GM12878 (cell line): ENCODE results near the gene LEMD3. TPM values are rescaled to one million over a fixed set of nuclear protein-coding genes. Genes with fewer than 3 reads are reported as not detected.

Experiments
- ATAC-seq: fragments of 200-7000 bp; cut with Tn5 transposase; 3 replicates; pipeline ENCODE4 v1.9.1; 2020; ENCODE audit warnings: mild to moderate bottlenecking, moderate library complexity
- BruUV-seq: library from RNA; stranded (reverse); fragments of 400-500 nt; replicated peaks from 2 replicates; lab custom pipeline; 2021; lab: Mats Ljungman, UMichigan
- CTCF ChIA-PET: fragments of 300-600 bp; sonication (Branson Sonifier 250); formaldehyde crosslinking; extraction: SDS; loops from one replicate; lab custom pipeline; 2021; ENCODE audit warnings: inconsistent platforms; lab: Yijun Ruan, JAX
- POLR2A ChIA-PET: fragments of 350-600 bp; formaldehyde crosslinking; extraction: SDS; loops from one replicate; lab custom pipeline; 2021; ENCODE audit warnings: inconsistent platforms; lab: Charles Lee
- RAD21 ChIA-PET: fragments of 300-600 bp; sonication (Branson Sonifier 250); formaldehyde crosslinking; loops from one replicate; lab custom pipeline; 2023; ENCODE audit warnings: antibody characterized with exemption; ENCODE audit not compliant: unreplicated experiment; lab: Charles Lee
- SMC1A ChIA-PET: fragments of 300-600 bp; sonication (Branson Sonifier 250); formaldehyde crosslinking; loops from one replicate; lab custom pipeline; 2023; ENCODE audit not compliant: unreplicated experiment, uncharacterized antibody; lab: Charles Lee
- DNase-seq: peaks from one replicate; pipeline ENCODE4 v3.0.0-alpha.2; 2011; ENCODE audit warnings: low read depth, low spot score
- FAIRE-seq: peaks from 3 replicates; lab custom pipeline; 2011; peaks lifted over from hg19 to GRCh38; lab: Jason Lieb, UNC
- H2AFZ ChIP-seq: 2 replicates; pipeline ENCODE4 v1.6.0; 2011; ENCODE audit warnings: low read depth, low read length, control low read depth; ENCODE audit not compliant: control insufficient read depth
- H3K27ac ChIP-seq: 2 replicates; pipeline ENCODE4 v1.5.1; 2011; ENCODE audit warnings: control low read depth; ENCODE audit not compliant: control insufficient read depth, insufficient read depth
- H3K27me3 ChIP-seq, 2 experiments: replicated peaks in 1 of 2; 2 replicates each; pipeline versions ENCODE4 v1.6.0 to v1.6.1; 2011; ENCODE audit warnings: low read length in 1 of 2; ENCODE audit not compliant: control insufficient read depth in 2 of 2, insufficient read depth in 2 of 2
- H3K36me3 ChIP-seq, 2 experiments: 2 replicates each; pipeline ENCODE4 v1.5.1; 2011; ENCODE audit warnings: low read length in 1 of 2; ENCODE audit not compliant: control insufficient read depth in 2 of 2, insufficient read depth in 2 of 2
- H3K4me1 ChIP-seq: 2 replicates; pipeline ENCODE4 v1.6.1; 2011; ENCODE audit warnings: mild to moderate bottlenecking, low read length, moderate library complexity, mixed read lengths; ENCODE audit not compliant: control insufficient read depth, insufficient read depth
- H3K4me2 ChIP-seq: 2 replicates; pipeline ENCODE4 v1.6.0; 2011; ENCODE audit warnings: control low read depth; ENCODE audit not compliant: control insufficient read depth, insufficient read depth
- H3K4me3 ChIP-seq: fragments of 200-600 bp; sonication (generic); 2 replicates; pipeline ENCODE4 v1.5.1; 2016
- H3K79me2 ChIP-seq: 2 replicates; pipeline ENCODE4 v1.6.0; 2011; ENCODE audit warnings: low read length; ENCODE audit not compliant: control insufficient read depth, insufficient read depth
- H3K9ac ChIP-seq: 2 replicates; pipeline ENCODE4 v1.8.0; 2011; ENCODE audit warnings: low read length, control low read depth, mixed read lengths; ENCODE audit not compliant: control insufficient read depth, insufficient read depth
- H3K9me3 ChIP-seq: replicated peaks from 3 replicates; pipeline ENCODE4 v1.5.1; 2011; ENCODE audit warnings: mild to moderate bottlenecking, low read length; ENCODE audit not compliant: control insufficient read depth, insufficient read depth
- H4K20me1 ChIP-seq: 2 replicates; pipeline ENCODE4 v1.6.0; 2011; ENCODE audit not compliant: control insufficient read depth, insufficient read depth
- BCL11A ChIP-seq: IDR thresholded peaks from 2 replicates; pipeline ENCODE4 v1.6.1; 2011; ENCODE audit warnings: low read depth, low read length
- CBX3 ChIP-seq: fragments of 200-600 bp; sonication (generic); IDR thresholded peaks from 2 replicates; pipeline ENCODE4 v1.6.1; 2016; ENCODE audit warnings: low read depth, borderline replicate concordance
- ESRRA ChIP-seq: IDR thresholded peaks from 2 replicates; pipeline ENCODE4 v1.6.1; 2012; ENCODE audit warnings: mild to moderate bottlenecking, low read length, improper control_type of control experiment
- EZH2 ChIP-seq: IDR thresholded peaks from 2 replicates; pipeline ENCODE4 v1.6.1; 2012; ENCODE audit warnings: low read depth, mild to moderate bottlenecking, control low read depth, inconsistent platforms, low read length, borderline replicate concordance; ENCODE audit not compliant: control insufficient read depth
- LARP7 ChIP-seq: fragments of 450-650 bp; IDR thresholded peaks from 2 replicates; pipeline ENCODE4 v1.6.1; 2017; ENCODE audit warnings: mild to moderate bottlenecking
- MTA2 ChIP-seq: fragments of 450-650 bp; IDR thresholded peaks from 2 replicates; pipeline ENCODE4 v1.6.1; 2016; ENCODE audit warnings: low read depth, mild to moderate bottlenecking, moderate library complexity
- MTA3 ChIP-seq: IDR thresholded peaks from 2 replicates; pipeline ENCODE4 v1.6.1; 2012; ENCODE audit warnings: low read length, inconsistent platforms, borderline replicate concordance
- MYC ChIP-seq: IDR thresholded peaks from 2 replicates; pipeline ENCODE4 v1.6.1; 2011; ENCODE audit warnings: mild to moderate bottlenecking, low read length, moderate library complexity, inconsistent platforms; ENCODE audit not compliant: insufficient read depth, insufficient replicate concordance, insufficient read length, severe bottlenecking
- NBN ChIP-seq: fragments of 450-650 bp; IDR thresholded peaks from 2 replicates; pipeline ENCODE4 v1.6.1; 2016
- NFYA ChIP-seq: IDR thresholded peaks from 2 replicates; pipeline ENCODE4 v1.6.1; 2011; ENCODE audit warnings: low read depth, mild to moderate bottlenecking, low read length, improper control_type of control experiment, borderline replicate concordance
- PAX5 ChIP-seq: IDR thresholded peaks from 2 replicates; pipeline ENCODE4 v1.6.1; 2011; ENCODE audit warnings: low read depth, low read length, borderline replicate concordance
- PML ChIP-seq: IDR thresholded peaks from 2 replicates; pipeline ENCODE4 v1.6.1; 2012; ENCODE audit warnings: low read length, inconsistent platforms
- SUPT20H ChIP-seq: IDR thresholded peaks from 2 replicates; pipeline ENCODE4 v1.6.1; 2011; ENCODE audit warnings: low read depth, mild to moderate bottlenecking, low read length, moderate library complexity, borderline replicate concordance; ENCODE audit not compliant: control insufficient read depth
- WGBS: methylation state at CpG from one replicate; pipeline ENCODE4 v1.1.6; 2016; ENCODE audit warnings: low lambda C conversion rate; ENCODE audit not compliant: insufficient replicate concordance, insufficient coverage; ENCODE audit errors: missing lambda C conversion rate; 5-methylcytosine and 5-hydroxymethylcytosine counted together
- in situ Hi-C: fragments of 300-500 bp; cut with MboI; formaldehyde crosslinking; loops from 9 replicates; pipeline ENCODE4 v1.14.3; 2018; ENCODE audit warnings: mixed read lengths
- intact Hi-C: fragments of 100-400 bp; cut with micrococcal nuclease; formaldehyde crosslinking; loops from one replicate; pipeline ENCODE4 v1.14.2; 2022; ENCODE audit not compliant: unreplicated experiment
- polyA plus RNA-seq, 11 experiments: library from polyadenylated mRNA; depleted of rRNA in 4 of 11; unstranded in 6 of 11; stranded (reverse) in 5 of 11; fragments of >200 nt; fragmentation: Nextera tagmentation in 4 of 11; fragmentation: Illumina TruSeq in 1 of 11; extraction: Ambion mirVana in 4 of 11; extraction: Trizol in 1 of 11; gene quantifications; 1 replicate in 1 of 11; 2 replicates in 10 of 11; pipeline versions ENCODE4 v1.2.1 to v1.2.3, GENCODE V29; 2011 to 2016; ENCODE audit warnings: inconsistent platforms in 2 of 11, missing spikeins in 2 of 11, low read depth in 1 of 11
- total RNA-seq, 4 experiments: library from RNA; depleted of rRNA in 3 of 4; stranded (reverse); fragments of >200 nt in 3 of 4; fragmentation: Illumina TruSeq in 1 of 4; extraction: Trizol in 1 of 4; gene quantifications; 2 replicates each; pipeline versions ENCODE4 v1.2.1 to v1.2.3, GENCODE V29; 2013 to 2021
- TF ChIP-seq, protein P1 (sequence below): fragments of 450-650 bp; IDR thresholded peaks from 2 replicates; pipeline ENCODE4 v1.6.1; 2018; ENCODE audit warnings: borderline replicate concordance, mild to moderate bottlenecking; ENCODE audit not compliant: partially characterized antibody

Gene LEMD3
- total and polyA plus RNA-seq, 10 of the 15 experiments (the other 5 are each of a cell fraction or from before 2014, with no cell fraction given): 7.5 to 26.0 (median 16.5) TPM

DNA sequence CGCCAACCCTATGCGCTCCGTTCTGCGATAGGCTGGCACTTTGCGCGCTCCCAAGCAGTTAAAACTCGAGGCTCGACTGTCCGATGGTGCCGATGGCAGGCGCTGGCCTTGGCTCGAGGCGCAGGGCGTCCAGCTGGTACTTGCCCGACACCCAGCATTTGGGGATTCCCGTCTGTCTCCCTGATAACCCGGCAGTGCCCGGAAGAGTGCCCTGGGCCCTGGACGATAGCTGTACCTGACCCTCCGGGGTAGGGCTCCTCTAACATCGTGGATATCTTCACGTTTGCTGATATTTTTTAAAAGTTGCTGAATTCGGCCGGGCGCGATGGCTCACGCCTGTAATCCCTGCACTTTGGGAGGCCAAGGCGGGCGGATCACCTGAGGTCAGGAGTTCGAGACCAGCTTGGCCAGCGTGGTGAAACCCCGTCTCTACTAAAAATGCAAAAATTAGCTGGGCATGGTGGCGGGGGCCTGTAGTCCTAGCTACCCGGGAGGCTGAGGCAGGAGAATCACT lies 47.4 kb upstream of the LEMD3 start (continued):
- no peak for TF ChIP-seq MYC

DNA sequence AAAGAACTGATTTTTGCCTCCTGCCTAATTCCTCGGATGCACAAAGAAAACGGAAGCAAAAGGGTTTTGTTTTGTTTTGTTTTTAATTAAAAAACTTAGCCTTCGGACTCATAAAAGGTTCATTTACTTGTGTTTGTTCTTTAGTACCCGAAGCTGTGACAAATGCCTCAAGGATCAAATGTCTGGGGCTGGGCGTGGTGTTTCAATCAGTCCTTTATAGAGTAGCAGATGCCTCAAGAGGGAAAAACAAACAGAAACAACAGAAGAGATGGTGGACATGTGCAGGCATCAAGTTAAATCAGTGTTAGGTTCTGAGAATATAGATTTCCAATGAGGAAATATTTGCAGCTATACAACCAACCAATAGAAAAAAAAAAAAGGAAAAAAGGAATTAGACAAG lies 46.7 kb upstream of the LEMD3 start:
- WGBS: 47% methylated on average over 5 of the region's 5 CpGs
- H3K27ac ChIP-seq: no peak overlapping the region
- ATAC-seq (no peak), FAIRE-seq (no peak), DNase-seq (no peak)
- H3K9ac ChIP-seq: no peak overlapping the region
- no peaks in the 10 kb centered on the region for H3K36me3 ChIP-seq
- no peaks in the 10 kb centered on the region; the same call in 1 of the 2 replicates for H3K4me1 ChIP-seq
- H3K9me3 ChIP-seq: no peaks in the 10 kb centered on the region
- ChIA-PET SMC1A (interaction anchor here (0.7 to 6.5 kb wide), 11 partner anchors 10 to 326 kb away, joined by 3 to 57 read pairs (median 6); no protein-coding TSS in a partner anchor), POLR2A (interaction anchor here (1.0 kb wide), 1 partner anchor 326 kb away, joined by 3 read pairs; no protein-coding TSS in a partner anchor), RAD21 (interaction anchor here (0.9 to 2.7 kb wide), 10 partner anchors 11 to 326 kb away, joined by 3 to 21 read pairs (median 7); partner anchors contain the start of gene LEMD3), CTCF (interaction anchor here (0.6 to 3.1 kb wide), 16 partner anchors 11 to 326 kb away, joined by 3 to 38 read pairs (median 7); no protein-coding TSS in a partner anchor)
- TF ChIP-seq MTA2: no peak
- TF ChIP-seq EZH2: no peak
- no peak for TF ChIP-seq BCL11A
- no peak for TF ChIP-seq LARP7
- no peak for TF ChIP-seq PML
- TF ChIP-seq CBX3: no peak
- TF ChIP-seq SUPT20H: no peak
- TF ChIP-seq, protein P1, sequence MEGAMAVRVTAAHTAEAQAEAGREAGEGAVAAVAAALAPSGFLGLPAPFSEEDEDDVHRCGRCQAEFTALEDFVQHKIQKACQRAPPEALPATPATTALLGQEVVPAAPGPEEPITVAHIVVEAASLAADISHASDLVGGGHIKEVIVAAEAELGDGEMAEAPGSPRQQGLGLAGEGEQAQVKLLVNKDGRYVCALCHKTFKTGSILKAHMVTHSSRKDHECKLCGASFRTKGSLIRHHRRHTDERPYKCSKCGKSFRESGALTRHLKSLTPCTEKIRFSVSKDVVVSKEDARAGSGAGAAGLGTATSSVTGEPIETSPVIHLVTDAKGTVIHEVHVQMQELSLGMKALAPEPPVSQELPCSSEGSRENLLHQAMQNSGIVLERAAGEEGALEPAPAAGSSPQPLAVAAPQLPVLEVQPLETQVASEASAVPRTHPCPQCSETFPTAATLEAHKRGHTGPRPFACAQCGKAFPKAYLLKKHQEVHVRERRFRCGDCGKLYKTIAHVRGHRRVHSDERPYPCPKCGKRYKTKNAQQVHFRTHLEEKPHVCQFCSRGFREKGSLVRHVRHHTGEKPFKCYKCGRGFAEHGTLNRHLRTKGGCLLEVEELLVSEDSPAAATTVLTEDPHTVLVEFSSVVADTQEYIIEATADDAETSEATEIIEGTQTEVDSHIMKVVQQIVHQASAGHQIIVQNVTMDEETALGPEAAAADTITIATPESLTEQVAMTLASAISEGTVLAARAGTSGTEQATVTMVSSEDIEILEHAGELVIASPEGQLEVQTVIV: no peak
- no peak for TF ChIP-seq MTA3
- TF ChIP-seq NFYA: no peak
- no peak for TF ChIP-seq PAX5
- no peak for TF ChIP-seq NBN
- TF ChIP-seq ESRRA: no peak
- no peak overlapping the region for H3K4me2 ChIP-seq
- no peaks in the 10 kb centered on the region for H4K20me1 ChIP-seq
- intact Hi-C loops (loop anchor here (1.0 to 2.0 kb wide), 4 partner anchors 110 to 326 kb away; no protein-coding TSS in a partner anchor), in situ Hi-C loops (loop anchor here (5.0 kb wide), 1 partner anchor 325 kb away; no protein-coding TSS in a partner anchor)
- H3K79me2 ChIP-seq: no peaks in the 10 kb centered on the region
- H2AFZ ChIP-seq: no peak overlapping the region
- H3K27me3 ChIP-seq: peaks cover 2 to 5% of the 10 kb centered on the region in 2 experiments; a peak in 3 of 4 replicates
- H3K4me3 ChIP-seq: no peak overlapping the region
- BruUV-seq: no TSS peak
